GM06990 (cell line): ENCODE data around the gene HMCN2.

Source experiments
- DNase-seq: peaks from one replicate; pipeline ENCODE4 v3.0.0-alpha.2; 2011; ENCODE audit not compliant: insufficient read length; ENCODE audit errors: extremely low read depth
- H3K27me3 ChIP-seq: replicated peaks from 2 replicates; pipeline ENCODE4 v1.6.0; 2011; ENCODE audit warnings: low read length; ENCODE audit not compliant: control insufficient read depth, insufficient read depth
- H3K36me3 ChIP-seq: 2 replicates; pipeline ENCODE4 v1.5.1; 2011; ENCODE audit warnings: low read length; ENCODE audit not compliant: control insufficient read depth, insufficient read depth
- H3K4me3 ChIP-seq: replicated peaks from 2 replicates; pipeline ENCODE4 v1.5.1; 2011; ENCODE audit warnings: low read depth, mild to moderate bottlenecking, control low read depth, low read length
- CTCF ChIP-seq: IDR thresholded peaks from 2 replicates; pipeline ENCODE4 v1.5.1; 2011; ENCODE audit warnings: low read length, control low read depth, mild to moderate bottlenecking, inconsistent platforms; ENCODE audit not compliant: insufficient read depth, poor library complexity, severe bottlenecking

HMCN2 gene

GRCh38 chr9:130480673-130481072 is 215.1 kb downstream of the HMCN2 start:
- no peak for DNase-seq
- no peaks in the 10 kb centered on the region; the same call in 1 of the 2 replicates for H3K27me3 ChIP-seq
- peak; percentile 25 for TF ChIP-seq CTCF
- no peak overlapping the region for H3K4me3 ChIP-seq
- no peaks in the 10 kb centered on the region for H3K36me3 ChIP-seq

DNA sequence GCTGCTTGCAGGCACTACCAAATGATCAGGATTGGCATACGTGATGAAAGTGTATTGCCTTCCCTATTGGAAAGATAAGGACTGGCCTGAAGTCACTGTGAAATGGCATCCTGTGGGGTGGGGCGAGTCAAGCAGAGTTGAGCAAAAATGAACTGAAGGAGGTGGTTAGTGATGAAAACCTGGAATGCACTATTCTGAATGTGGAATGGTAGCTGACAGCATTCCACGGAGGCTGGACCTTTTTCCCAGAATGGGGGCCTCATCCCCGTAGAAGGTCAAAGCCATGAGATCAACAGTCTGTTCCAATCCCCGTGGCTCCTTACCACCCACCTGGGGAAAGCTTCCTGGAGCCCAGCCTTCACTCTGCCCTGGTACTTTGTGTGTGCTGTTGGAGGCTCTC is 216.9 kb downstream of the HMCN2 start:
- Histone ChIP-seq H3K36me3 (no peaks in the 10 kb centered on the region), H3K27me3 (no peaks in the 10 kb centered on the region; the same call in 1 of the 2 replicates), H3K4me3 (no peak overlapping the region)
- TF ChIP-seq CTCF: no peak
- no peak for DNase-seq

GRCh38 chr9:130483371-130483971 is 217.9 kb downstream of the HMCN2 start:
- Histone ChIP-seq H3K4me3 (no peak overlapping the region), H3K27me3 (no peaks in the 10 kb centered on the region; the same call in 1 of the 2 replicates), H3K36me3 (no peaks in the 10 kb centered on the region)
- TF ChIP-seq CTCF: no peak
- no peak for DNase-seq
